IPS DF 19.7 (cell line): ENCODE data around the gene R3HDM2.

Experiments
- DNase-seq: peaks from one replicate; pipeline ENCODE4 v3.0.0-alpha.2; 2013; ENCODE audit warnings: low read depth, low spot score

The R3HDM2 gene

GRCh38 chr12:57467212-57467874 is 36.5 kb upstream of the R3HDM2 start:
- DNase-seq: no peak

- DNase-seq: no peak
Measured at GRCh38 chr12:57465747-57466505, 35.1 kb upstream of the R3HDM2 start.

- DNase-seq: no peak
Measured at GRCh38 chr12:57465030-57465746, 34.3 kb upstream of the R3HDM2 start.

GRCh38 chr12:57464569-57464968 is 33.7 kb upstream of the R3HDM2 start:
- DNase-seq: no peak

- no peak for DNase-seq
Measured at GRCh38 chr12:57462912-57463253, 32.0 kb upstream of the R3HDM2 start.

- peak; percentile 81 for DNase-seq
Measured at GRCh38 chr12:57462251-57462911, 31.5 kb upstream of the R3HDM2 start.

- DNase-seq: no peak
Measured at GRCh38 chr12:57461917-57462250, 31.0 kb upstream of the R3HDM2 start.

- no peak for DNase-seq
Measured at GRCh38 chr12:57461276-57461916, 30.6 kb upstream of the R3HDM2 start.

GRCh38 chr12:57460841-57461275 is 30.0 kb upstream of the R3HDM2 start:
- no peak for DNase-seq

- DNase-seq: no peak
Measured at GRCh38 chr12:57460468-57460784, 29.6 kb upstream of the R3HDM2 start.

- DNase-seq: no peak
Measured at GRCh38 chr12:57459750-57460467, 29.1 kb upstream of the R3HDM2 start, which contains the start of gene GLI1. TSS of gene GLI1 (plus strand) at chr12:57459785. CDS start at chr12:57463692, 3,907 bp downstream.

- DNase-seq: peak; percentile 94
Measured at GRCh38 chr12:57459055-57459749, 28.4 kb upstream of the R3HDM2 start.

- DNase-seq: no peak
Measured at GRCh38 chr12:57458665-57459054, 27.8 kb upstream of the R3HDM2 start.

- DNase-seq: no peak
Measured at GRCh38 chr12:57456737-57457490, 26.1 kb upstream of the R3HDM2 start.

- no peak for DNase-seq
Measured at GRCh38 chr12:57456145-57456700, 25.4 kb upstream of the R3HDM2 start.

GRCh38 chr12:57455374-57456144 is 24.7 kb upstream of the R3HDM2 start:
- no peak for DNase-seq

- peak; percentile 86 for DNase-seq
Measured at GRCh38 chr12:57454566-57455373, 23.9 kb upstream of the R3HDM2 start, which contains the start of gene INHBE. TSS of gene INHBE (plus strand) at chr12:57455307. CDS start at chr12:57455537, 230 bp downstream.

- DNase-seq: no peak
Measured at GRCh38 chr12:57454213-57454565, 23.3 kb upstream of the R3HDM2 start.
